GM19438 (cell line): ENCODE data around the gene ASB4.
A peak's percentile ranks its signal among the peaks of the same experiment; 100 is the strongest.
"Not testable (repeated sequence)": the region's sequence is repeated elsewhere in the genome, so short reads cannot be mapped to it uniquely, and the experiment has no call there.

ENCODE experiments used
- ATAC-seq: cut with Tn5 transposase; IDR thresholded peaks from one replicate; pipeline ENCODE4 v1.9.1; 2021; ENCODE audit warnings: low read depth; ENCODE audit not compliant: unreplicated experiment

Gene ASB4

GRCh38 chr7:95478272-95479037, 7.3 kb upstream of the ASB4 start:
- ATAC-seq: no peak

DNA sequence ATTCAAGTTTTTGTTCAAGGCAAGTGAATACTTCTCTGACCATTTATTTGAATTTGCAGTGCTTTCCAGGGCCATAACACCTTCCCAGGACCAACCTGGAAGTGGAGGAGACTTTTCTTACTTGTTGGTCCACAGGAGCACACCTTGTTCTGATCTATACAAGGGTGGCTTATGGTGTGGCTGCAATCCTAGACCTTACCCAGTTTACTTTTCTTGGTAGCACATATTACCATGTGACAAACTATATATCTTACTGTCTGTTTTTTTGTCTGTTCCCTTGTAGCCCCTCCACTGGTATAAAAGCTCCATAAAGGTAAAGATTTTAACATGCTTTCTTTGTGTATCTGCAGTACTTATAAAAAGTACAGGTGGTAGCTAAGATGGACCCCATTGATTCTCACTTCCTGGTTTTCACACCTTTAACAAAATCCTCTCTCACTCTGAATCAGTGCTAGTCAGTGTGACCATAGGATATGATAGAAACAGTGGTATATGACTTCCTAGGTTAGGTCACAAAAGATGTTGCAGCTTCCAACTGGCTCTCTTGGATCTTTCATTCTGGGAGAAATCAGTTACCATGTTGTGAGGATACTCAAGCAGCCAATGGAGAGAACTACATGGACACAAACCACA, 5.6 kb upstream of the ASB4 start:
- no peak for ATAC-seq

- no peak for ATAC-seq
These were observed 4.2 kb upstream of the ASB4 start for GRCh38 chr7:95481271-95482165.

- no peak for ATAC-seq
These were observed 3.3 kb upstream of the ASB4 start for GRCh38 chr7:95482424-95482823.

DNA sequence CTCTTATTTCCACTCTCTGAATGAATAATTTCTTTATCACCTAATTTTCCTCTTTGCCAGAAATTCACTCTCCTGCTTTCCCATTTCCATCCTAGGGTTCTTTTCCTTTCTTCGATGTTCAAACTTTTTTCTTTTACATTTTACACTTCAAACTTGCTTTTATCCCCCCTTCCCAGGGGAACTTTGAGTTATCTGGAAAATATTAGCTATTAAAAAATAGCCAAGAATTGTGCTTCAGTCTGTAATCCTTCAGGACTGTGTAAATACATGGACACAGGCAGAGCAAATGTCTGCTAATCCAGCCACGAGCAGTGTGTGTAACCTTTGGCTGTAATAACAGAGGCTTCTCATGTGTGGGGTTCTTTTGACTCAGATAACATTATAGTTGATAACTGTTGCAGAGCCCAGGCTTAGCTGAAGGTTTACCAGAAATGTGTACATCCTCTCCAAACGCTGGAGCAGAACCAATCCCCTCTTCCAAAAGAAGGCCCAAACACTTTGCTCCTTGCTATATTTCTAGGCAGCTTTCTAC, 4.6 kb downstream of the ASB4 start:
- ATAC-seq: no peak

DNA sequence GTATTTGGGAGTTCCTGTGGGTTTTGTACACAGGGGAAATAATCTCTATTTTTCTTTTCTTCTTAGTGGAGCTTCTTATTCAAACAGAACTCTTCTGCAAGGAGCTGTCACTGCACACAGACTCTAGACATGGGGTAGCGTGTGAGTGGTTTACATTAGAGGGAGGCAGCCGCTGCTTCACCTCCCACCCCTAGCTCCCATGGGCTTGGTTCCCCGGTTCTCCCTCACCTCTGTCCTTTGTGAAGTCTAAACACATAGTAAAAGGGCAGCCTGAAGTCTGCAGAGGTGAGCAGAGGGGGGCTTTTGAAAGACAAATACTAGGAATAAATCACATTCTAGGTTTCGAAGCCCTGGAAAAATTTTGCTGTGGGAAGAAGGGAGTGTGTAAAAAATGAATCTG, 5.5 kb downstream of the ASB4 start:
- no peak for ATAC-seq

GRCh38 chr7:95491634-95492314, 6.0 kb downstream of the ASB4 start:
- no peak for ATAC-seq

DNA sequence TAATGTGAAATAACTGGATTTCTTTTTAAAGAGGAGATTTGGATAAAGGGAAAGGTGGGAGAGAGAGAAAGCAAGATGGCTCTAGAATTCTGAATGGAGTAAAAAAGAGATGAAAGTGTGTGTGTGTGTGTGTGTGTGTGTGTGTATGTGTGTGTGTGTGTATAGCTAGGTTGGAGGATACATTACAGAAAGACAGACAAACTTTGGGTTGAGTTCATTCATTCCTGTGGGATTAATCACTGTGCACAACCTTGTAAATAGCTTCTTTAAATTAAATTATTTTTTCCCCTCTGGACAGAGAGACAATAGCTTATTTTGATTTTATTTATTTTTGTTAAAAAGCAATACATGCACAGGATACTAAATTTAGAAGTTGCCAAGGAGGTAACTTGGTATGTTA, 7.5 kb downstream of the ASB4 start:
- ATAC-seq: no peak

- no peak for ATAC-seq
These were observed 8.1 kb downstream of the ASB4 start for GRCh38 chr7:95493844-95494243.

DNA sequence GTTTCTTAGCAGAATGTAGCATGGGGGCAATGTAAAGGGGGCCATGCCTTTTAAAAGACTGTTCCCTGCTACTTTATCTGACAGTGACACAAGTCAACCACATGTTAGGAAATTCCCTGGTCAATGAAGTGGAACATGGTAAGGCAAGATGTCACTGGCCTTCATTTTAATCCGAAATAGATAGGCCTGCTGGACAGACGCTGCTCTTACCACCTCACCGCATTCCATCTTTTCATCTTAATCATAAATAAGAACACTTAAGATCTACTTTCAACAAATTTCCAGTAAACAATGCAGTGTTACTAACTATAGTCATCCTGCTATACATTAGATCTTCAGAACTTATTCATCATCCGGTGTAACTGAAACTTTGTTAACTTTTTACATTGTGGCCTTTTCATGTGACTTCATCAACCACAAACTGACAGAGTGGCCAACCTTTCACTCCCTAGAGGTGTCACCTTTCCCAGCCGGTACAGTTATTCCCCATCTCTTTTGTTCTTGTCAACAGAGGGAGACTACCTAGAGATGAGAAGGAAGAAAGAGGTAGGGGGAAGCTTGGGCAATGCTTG, 15.6 kb downstream of the ASB4 start:
- ATAC-seq: peak; percentile 91

GRCh38 chr7:95502403-95502802, 16.7 kb downstream of the ASB4 start:
- no peak for ATAC-seq

DNA sequence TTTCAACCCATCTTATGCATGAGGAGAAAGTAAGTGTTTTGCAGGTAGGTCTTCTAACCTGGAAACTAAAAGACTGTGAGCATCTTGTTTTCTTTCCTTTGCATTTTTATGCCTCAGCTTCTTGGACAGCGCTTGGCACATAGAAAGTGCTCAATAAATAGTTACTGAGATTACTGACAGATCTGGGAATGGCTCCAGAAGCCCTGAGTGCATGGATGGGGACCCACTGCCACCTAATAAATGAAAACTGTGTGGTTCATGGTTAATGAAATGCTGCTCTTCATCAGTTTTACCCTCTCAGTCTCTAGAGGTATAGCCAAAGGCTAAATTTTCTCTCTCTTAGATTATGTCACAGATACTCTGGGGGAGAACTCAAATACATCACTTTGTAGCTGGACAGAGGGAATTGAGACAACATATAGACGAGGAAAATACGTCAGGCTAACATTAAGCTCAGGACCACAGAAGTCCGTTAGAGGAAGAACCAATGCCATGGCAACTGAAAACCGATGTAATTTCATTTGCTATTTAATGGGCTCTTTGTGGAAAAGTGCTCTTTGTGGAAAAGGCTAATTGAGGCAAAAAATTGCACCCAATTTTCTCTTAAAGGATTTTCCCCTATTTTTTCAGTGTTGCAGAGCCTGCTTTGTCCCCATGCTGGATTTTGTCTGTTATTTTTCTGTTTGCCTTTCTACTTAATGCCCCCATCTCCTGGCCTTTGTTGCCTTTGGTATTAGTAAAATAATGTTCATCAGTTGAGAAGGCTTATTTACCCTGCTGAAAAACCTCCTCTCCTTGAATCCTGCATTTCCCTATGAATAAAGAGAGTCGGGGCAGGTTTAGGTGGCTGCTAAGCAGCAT, 17.8 kb downstream of the ASB4 start:
- no peak for ATAC-seq

- ATAC-seq: not testable (repeated sequence)
These were observed 18.4 kb downstream of the ASB4 start for GRCh38 chr7:95504132-95504588.

DNA sequence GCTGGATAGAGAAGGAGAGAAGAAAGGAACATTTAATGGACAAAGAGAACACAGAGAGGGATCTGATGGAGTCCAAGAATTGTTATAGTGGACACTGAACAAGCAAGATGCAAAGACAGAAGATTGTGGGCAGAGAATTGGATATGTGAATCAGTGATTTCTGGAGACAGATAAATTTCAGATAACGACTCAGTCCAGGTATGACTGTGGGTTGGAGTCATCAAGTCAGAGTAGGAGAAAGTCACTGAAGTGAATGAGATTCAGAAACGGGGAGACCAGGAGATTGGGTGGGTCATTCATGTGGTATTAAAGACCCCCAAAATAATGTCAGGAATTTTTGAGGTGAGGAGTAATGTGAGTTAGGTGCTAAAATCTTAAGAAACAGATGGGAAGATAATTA, 23.0 kb downstream of the ASB4 start:
- ATAC-seq: no peak

GRCh38 chr7:95509199-95509598, 23.5 kb downstream of the ASB4 start:
- peak; percentile 45 for ATAC-seq

- peak; percentile 76 for ATAC-seq
These were observed 26.0 kb downstream of the ASB4 start for GRCh38 chr7:95511716-95512260.

DNA sequence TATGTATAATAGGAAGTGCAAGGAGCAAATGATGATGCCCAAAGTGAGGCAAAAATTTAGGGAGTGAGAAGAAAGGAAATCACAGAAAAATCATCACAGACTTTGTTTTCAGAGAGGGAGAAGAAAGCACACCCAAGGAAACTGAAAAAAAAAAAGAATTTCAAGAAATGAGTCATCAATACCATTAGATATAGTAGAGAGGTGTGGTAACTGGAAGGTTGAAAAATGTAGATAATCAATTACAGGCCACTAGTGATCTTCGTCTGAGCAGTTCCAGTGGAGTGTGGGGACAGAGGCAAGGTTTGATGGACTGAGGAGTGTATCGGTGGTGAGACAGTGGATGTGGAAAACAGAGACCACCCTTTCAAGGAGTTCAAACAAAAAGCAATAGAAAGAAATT, 31.7 kb downstream of the ASB4 start:
- ATAC-seq: peak; percentile 91

DNA sequence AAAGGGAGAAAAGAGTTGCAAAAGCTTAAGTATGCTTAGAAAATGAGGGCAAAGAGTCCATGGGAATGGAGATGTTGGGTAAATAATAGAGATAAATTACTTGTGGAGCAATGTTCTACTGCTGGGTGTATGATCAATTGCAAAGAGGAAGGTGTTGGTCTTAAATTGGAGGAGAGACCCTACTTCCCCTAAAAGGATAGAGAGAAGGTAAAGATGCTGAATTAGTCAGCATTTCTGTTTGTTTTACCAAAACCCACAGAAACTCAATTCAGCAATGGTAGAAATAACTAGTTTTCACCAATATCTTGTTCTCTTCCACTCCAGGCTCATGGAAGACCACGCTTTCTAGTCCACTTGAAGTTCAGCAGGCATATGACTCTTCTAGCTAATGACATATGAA, 32.1 kb downstream of the ASB4 start:
- ATAC-seq: peak; percentile 47

- no peak for ATAC-seq
These were observed 34.4 kb downstream of the ASB4 start for GRCh38 chr7:95520136-95520535.
